ENCODE data around the gene ZNHIT1.

- TF ChIP-seq, protein P1, sequence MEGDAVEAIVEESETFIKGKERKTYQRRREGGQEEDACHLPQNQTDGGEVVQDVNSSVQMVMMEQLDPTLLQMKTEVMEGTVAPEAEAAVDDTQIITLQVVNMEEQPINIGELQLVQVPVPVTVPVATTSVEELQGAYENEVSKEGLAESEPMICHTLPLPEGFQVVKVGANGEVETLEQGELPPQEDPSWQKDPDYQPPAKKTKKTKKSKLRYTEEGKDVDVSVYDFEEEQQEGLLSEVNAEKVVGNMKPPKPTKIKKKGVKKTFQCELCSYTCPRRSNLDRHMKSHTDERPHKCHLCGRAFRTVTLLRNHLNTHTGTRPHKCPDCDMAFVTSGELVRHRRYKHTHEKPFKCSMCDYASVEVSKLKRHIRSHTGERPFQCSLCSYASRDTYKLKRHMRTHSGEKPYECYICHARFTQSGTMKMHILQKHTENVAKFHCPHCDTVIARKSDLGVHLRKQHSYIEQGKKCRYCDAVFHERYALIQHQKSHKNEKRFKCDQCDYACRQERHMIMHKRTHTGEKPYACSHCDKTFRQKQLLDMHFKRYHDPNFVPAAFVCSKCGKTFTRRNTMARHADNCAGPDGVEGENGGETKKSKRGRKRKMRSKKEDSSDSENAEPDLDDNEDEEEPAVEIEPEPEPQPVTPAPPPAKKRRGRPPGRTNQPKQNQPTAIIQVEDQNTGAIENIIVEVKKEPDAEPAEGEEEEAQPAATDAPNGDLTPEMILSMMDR (IDR thresholded peaks at IDR 0.05) = no peak
- TF ChIP-seq ZFX (IDR thresholded peaks at IDR 0.05; ENCODE audit: borderline replicate concordance) = no peak
These were observed 23.7 kb downstream of the ZNHIT1 start for GRCh38 chr7:101241443-101242349.
